ENCODE data around the gene TMEM120B. TPM values are rescaled to one million over a fixed set of nuclear protein-coding genes. Genes with fewer than 3 reads are reported as not detected.
A peak's percentile ranks its signal among the peaks of the same experiment; 100 is the strongest.

The TMEM120B gene
- total RNA-seq, 1 experiment from 2014 or later: 18.5 TPM

- intact Hi-C loops (cut with micrococcal nuclease): no loop called here
- H3K9ac ChIP-seq (ENCODE audit: low read length): peak overlapping the region; percentile 79
- CTCF ChIA-PET: interaction anchor here (2.7 kb wide), 1 partner anchor 11 kb away, joined by 29 read pairs; no protein-coding TSS in a partner anchor
- no peaks in the 10 kb centered on the region for H3K9me3 ChIP-seq (ENCODE audit: low read length)
- peaks cover 94% of the 10 kb centered on the region for H3K79me2 ChIP-seq (ENCODE audit: low read length)
- POLR2A ChIA-PET (ENCODE audit: unreplicated experiment): interaction anchor here (0.6 kb wide), 1 partner anchor 22 kb away, joined by 4 read pairs; no protein-coding TSS in a partner anchor
- DNase-seq (no peak), ATAC-seq (no peak)
- no peak overlapping the region for H3K27ac ChIP-seq (ENCODE audit: low read length)
- no TSS peak for BruUV-seq (replicated peaks)
- H3K36me3 ChIP-seq (ENCODE audit: low read depth, low read length): peaks cover 15% of the 10 kb centered on the region; the same call in 1 of the 2 replicates
- H3K4me1 ChIP-seq (ENCODE audit: insufficient read depth, low read length): peaks cover 30% of the 10 kb centered on the region
- peak overlapping the region; percentile 25; the same call in 1 of the 2 replicates for H2AFZ ChIP-seq (ENCODE audit: low read length)
- no peaks in the 10 kb centered on the region for H3F3A ChIP-seq (ENCODE audit: low read length, unreplicated experiment)
- H3K27me3 ChIP-seq (ENCODE audit: low read length): no peaks in the 10 kb centered on the region
- peak overlapping the region; percentile 85 for H3K4me2 ChIP-seq (ENCODE audit: low read length)
- H3K9me2 ChIP-seq (replicated peaks; ENCODE audit: low read length): no peaks in the 10 kb centered on the region
- TF ChIP-seq CTCF (conservative IDR thresholded peaks at IDR 0.05; ENCODE audit: low read depth, low read length): no peak
- TF ChIP-seq EZH2 (IDR thresholded peaks at IDR 0.05; ENCODE audit: low read length, unreplicated experiment): no peak
- TF ChIP-seq EZH2phosphoT487 (IDR thresholded peaks at IDR 0.05; ENCODE audit: borderline replicate concordance, low read length): no peak
- H4K20me1 ChIP-seq (ENCODE audit: low read length): peaks cover 9% of the 10 kb centered on the region; the same call in 1 of the 2 replicates
- H3K4me3 ChIP-seq (ENCODE audit: low read length): peak overlapping the region; percentile 71
Observed at GRCh38 chr12:121806009-121806545, 93.5 kb downstream of the TMEM120B start.

DNA sequence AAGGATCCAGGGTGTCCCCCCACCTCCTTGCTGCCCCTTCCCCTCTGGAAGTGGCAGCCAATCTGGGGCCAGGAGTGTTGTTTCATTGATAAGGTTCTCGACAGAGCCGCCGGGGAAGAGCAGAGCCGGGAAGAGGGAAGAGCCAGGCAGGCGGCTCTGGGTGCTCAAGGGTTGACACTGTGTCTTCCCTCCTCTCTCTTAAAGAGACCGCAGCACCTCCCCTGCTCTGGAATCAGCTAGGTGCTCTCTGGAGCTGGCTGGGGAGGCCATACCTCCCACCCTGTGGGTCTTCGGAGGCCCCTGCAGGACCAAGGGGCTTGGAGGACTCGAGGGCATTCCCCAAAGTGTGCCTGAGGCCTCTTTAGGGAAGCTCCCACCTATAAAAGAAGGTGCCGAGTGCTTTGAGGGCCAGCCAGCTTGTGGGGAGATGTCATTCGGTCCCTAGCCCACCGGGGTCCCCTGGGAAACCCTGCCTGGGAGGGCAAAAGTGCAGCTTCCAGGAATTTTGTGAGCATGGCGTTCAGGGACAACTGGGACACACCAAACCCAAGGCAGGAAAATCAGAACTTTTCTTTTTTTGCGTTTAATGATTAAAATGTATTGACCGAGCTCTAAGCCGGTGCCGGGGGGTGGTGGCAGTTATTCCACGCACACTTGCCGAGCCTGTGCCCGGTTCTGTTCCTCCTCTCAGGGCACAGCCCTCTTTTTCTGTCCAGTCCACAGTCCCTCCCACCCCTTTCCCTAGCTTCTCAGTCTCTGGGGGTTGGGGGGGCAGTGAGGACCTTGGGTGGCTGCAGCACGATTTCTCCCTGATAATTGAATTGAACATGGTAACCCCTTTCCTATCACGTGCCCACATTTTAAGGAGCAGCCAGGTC is 94.2 kb downstream of the TMEM120B start:
- POLR2A ChIA-PET (ENCODE audit: unreplicated experiment): interaction anchor here (0.6 to 0.7 kb wide), 2 partner anchors 10 to 12 kb away, joined by 3 to 4 read pairs; no protein-coding TSS in a partner anchor

More for the DNA sequence above, 94.2 kb downstream of the TMEM120B start:
- peaks cover 30% of the 10 kb centered on the region for H3K4me1 ChIP-seq (ENCODE audit: insufficient read depth, low read length)
- no peaks in the 10 kb centered on the region for H3K9me3 ChIP-seq (ENCODE audit: low read length)
- H4K20me1 ChIP-seq (ENCODE audit: low read length): peaks cover 13% of the 10 kb centered on the region
- no peaks in the 10 kb centered on the region for H3F3A ChIP-seq (ENCODE audit: low read length, unreplicated experiment)
- H3K9ac ChIP-seq (ENCODE audit: low read length): peak overlapping the region; percentile 79
- no peak overlapping the region for H3K27ac ChIP-seq (ENCODE audit: low read length)
- H2AFZ ChIP-seq (ENCODE audit: low read length): no peak overlapping the region
- H3K4me3 ChIP-seq (ENCODE audit: low read length): peak overlapping the region; percentile 71
- H3K9me2 ChIP-seq (replicated peaks; ENCODE audit: low read length): no peaks in the 10 kb centered on the region
- peaks cover 94% of the 10 kb centered on the region for H3K79me2 ChIP-seq (ENCODE audit: low read length)
- H3K27me3 ChIP-seq (ENCODE audit: low read length): no peaks in the 10 kb centered on the region
- ATAC-seq: peak; percentile 21
- BruUV-seq (replicated peaks): no TSS peak
- TF ChIP-seq EZH2 (IDR thresholded peaks at IDR 0.05; ENCODE audit: low read length, unreplicated experiment) (no peak), CTCF (conservative IDR thresholded peaks at IDR 0.05; ENCODE audit: low read depth, low read length) (no peak), EZH2phosphoT487 (IDR thresholded peaks at IDR 0.05; ENCODE audit: borderline replicate concordance, low read length) (no peak)
- intact Hi-C loops (cut with micrococcal nuclease): no loop called here
- CTCF ChIA-PET: interaction anchor here (1.1 to 2.7 kb wide), 2 partner anchors 12 to 23 kb away, joined by 4 to 29 read pairs; no protein-coding TSS in a partner anchor
- peaks cover 15% of the 10 kb centered on the region; the same call in 1 of the 2 replicates for H3K36me3 ChIP-seq (ENCODE audit: low read depth, low read length)
- peak overlapping the region; percentile 85 for H3K4me2 ChIP-seq (ENCODE audit: low read length)
- DNase-seq: peak; percentile 50
